ENCODE measurements around the gene ACLY. TPM values are rescaled to one million over a fixed set of nuclear protein-coding genes. Genes with fewer than 3 reads are reported as not detected.
A peak's percentile ranks its signal among the peaks of the same experiment; 100 is the strongest.

The ACLY gene
- total and polyA plus RNA-seq, 2 of the 13 experiments (the other 11 are each of a cell fraction or from before 2014, with no cell fraction given) = 111 to 218 TPM

DNA sequence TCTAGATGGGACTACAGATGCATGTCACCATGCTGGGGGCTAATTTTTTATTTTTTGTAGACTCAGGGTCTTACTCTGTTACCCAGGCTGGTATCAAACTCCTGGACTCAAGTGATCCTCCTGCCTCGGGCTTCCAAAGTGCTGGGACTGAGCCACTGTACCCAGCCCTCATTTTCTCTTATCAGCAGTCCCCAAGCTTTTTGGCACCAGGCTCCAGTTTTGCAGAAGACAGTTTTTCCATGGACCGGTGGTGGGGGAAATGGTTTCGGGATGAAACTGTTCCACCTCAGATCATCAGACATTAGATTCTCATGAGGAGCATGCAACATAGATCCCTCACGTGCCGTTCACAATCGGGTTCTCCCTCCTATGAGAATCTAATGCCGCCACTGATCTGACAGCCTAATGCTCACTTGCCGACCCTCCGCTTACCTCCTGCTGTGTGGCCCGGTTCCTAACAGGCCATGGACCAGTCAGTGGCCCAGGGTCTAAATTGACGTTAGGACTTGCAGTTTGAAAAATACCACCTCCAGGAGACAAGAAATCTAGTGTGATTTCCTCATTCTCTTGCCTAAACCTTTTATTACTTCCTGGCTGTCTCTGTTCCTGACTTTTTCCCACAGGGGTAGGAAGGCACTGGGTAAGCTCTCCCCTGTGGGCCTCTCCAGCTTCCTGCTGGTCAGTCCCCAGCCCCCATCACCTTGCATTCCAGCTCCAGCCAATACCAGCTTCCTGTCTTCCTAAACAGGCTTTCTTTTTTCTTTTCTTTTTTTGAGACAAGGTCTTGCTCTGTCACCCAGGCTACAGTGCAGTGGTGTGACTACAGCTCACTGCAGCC, 38.5 kb upstream of the ACLY start (continued):
- TF ChIP-seq, protein P1, sequence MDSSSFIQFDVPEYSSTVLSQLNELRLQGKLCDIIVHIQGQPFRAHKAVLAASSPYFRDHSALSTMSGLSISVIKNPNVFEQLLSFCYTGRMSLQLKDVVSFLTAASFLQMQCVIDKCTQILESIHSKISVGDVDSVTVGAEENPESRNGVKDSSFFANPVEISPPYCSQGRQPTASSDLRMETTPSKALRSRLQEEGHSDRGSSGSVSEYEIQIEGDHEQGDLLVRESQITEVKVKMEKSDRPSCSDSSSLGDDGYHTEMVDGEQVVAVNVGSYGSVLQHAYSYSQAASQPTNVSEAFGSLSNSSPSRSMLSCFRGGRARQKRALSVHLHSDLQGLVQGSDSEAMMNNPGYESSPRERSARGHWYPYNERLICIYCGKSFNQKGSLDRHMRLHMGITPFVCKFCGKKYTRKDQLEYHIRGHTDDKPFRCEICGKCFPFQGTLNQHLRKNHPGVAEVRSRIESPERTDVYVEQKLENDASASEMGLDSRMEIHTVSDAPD (CRISPR knock-in tag; IDR thresholded peaks at IDR 0.05) = no peak
- TF ChIP-seq, protein P2, sequence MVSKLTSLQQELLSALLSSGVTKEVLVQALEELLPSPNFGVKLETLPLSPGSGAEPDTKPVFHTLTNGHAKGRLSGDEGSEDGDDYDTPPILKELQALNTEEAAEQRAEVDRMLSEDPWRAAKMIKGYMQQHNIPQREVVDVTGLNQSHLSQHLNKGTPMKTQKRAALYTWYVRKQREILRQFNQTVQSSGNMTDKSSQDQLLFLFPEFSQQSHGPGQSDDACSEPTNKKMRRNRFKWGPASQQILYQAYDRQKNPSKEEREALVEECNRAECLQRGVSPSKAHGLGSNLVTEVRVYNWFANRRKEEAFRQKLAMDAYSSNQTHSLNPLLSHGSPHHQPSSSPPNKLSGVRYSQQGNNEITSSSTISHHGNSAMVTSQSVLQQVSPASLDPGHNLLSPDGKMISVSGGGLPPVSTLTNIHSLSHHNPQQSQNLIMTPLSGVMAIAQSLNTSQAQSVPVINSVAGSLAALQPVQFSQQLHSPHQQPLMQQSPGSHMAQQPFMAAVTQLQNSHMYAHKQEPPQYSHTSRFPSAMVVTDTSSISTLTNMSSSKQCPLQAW (CRISPR knock-in tag; IDR thresholded peaks at IDR 0.05) = no peak
- TF ChIP-seq ZNF234 (CRISPR knock-in tag; conservative IDR thresholded peaks at IDR 0.05) (no peak), CREB1 (IDR thresholded peaks at IDR 0.05) (no peak), CREB1 (CRISPR knock-in tag; IDR thresholded peaks at IDR 0.05) (no peak), NR1H2 (CRISPR knock-in tag; IDR thresholded peaks at IDR 0.05; ENCODE audit: borderline replicate concordance, low read depth) (no peak), PHF21A (CRISPR knock-in tag; IDR thresholded peaks at IDR 0.05) (peak; percentile 91), KLF11 (CRISPR knock-in tag; IDR thresholded peaks at IDR 0.05) (no peak), MAF1 (CRISPR knock-in tag; IDR thresholded peaks at IDR 0.05; ENCODE audit: borderline replicate concordance) (no peak), ATF7 (IDR thresholded peaks at IDR 0.05) (no peak), ATF7 (CRISPR knock-in tag; IDR thresholded peaks at IDR 0.05) (no peak), HOXA5 (CRISPR knock-in tag; IDR thresholded peaks at IDR 0.05) (0 out of 2 replicates have a peak, but pooled peaks have one; percentile 39), ZNF263 (CRISPR knock-in tag; IDR thresholded peaks at IDR 0.05) (no peak), CBX2 (IDR thresholded peaks at IDR 0.05; ENCODE audit: low read depth, low read length) (no peak), CBX2 (CRISPR knock-in tag; IDR thresholded peaks at IDR 0.05; ENCODE audit: low read depth) (no peak), HOXA9 (CRISPR knock-in tag; IDR thresholded peaks at IDR 0.05; ENCODE audit: borderline replicate concordance) (no peak), ZNF136 (CRISPR knock-in tag; IDR thresholded peaks at IDR 0.05; ENCODE audit: low read depth) (no peak), HNRNPLL (IDR thresholded peaks at IDR 0.05; ENCODE audit: low read depth, low read length, poor library complexity, severe bottlenecking) (no peak), ZNF180 (CRISPR knock-in tag; IDR thresholded peaks at IDR 0.05; ENCODE audit: borderline replicate concordance, low read depth) (no peak)
- TF ChIP-seq, protein P3, sequence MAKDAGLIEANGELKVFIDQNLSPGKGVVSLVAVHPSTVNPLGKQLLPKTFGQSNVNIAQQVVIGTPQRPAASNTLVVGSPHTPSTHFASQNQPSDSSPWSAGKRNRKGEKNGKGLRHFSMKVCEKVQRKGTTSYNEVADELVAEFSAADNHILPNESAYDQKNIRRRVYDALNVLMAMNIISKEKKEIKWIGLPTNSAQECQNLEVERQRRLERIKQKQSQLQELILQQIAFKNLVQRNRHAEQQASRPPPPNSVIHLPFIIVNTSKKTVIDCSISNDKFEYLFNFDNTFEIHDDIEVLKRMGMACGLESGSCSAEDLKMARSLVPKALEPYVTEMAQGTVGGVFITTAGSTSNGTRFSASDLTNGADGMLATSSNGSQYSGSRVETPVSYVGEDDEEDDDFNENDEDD (CRISPR knock-in tag; IDR thresholded peaks at IDR 0.05; ENCODE audit: borderline replicate concordance) = no peak
- TF ChIP-seq, protein P4, sequence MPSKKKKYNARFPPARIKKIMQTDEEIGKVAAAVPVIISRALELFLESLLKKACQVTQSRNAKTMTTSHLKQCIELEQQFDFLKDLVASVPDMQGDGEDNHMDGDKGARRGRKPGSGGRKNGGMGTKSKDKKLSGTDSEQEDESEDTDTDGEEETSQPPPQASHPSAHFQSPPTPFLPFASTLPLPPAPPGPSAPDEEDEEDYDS (CRISPR knock-in tag; IDR thresholded peaks at IDR 0.05) = peak; percentile 61; the same call in 1 of the 2 replicates
- TF ChIP-seq, protein P5, sequence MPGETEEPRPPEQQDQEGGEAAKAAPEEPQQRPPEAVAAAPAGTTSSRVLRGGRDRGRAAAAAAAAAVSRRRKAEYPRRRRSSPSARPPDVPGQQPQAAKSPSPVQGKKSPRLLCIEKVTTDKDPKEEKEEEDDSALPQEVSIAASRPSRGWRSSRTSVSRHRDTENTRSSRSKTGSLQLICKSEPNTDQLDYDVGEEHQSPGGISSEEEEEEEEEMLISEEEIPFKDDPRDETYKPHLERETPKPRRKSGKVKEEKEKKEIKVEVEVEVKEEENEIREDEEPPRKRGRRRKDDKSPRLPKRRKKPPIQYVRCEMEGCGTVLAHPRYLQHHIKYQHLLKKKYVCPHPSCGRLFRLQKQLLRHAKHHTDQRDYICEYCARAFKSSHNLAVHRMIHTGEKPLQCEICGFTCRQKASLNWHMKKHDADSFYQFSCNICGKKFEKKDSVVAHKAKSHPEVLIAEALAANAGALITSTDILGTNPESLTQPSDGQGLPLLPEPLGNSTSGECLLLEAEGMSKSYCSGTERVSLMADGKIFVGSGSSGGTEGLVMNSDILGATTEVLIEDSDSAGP (CRISPR knock-in tag; IDR thresholded peaks at IDR 0.05; ENCODE audit: borderline replicate concordance) = 0 out of 2 replicates have a peak, but pooled peaks have one; percentile 13
- TF ChIP-seq, protein P6, sequence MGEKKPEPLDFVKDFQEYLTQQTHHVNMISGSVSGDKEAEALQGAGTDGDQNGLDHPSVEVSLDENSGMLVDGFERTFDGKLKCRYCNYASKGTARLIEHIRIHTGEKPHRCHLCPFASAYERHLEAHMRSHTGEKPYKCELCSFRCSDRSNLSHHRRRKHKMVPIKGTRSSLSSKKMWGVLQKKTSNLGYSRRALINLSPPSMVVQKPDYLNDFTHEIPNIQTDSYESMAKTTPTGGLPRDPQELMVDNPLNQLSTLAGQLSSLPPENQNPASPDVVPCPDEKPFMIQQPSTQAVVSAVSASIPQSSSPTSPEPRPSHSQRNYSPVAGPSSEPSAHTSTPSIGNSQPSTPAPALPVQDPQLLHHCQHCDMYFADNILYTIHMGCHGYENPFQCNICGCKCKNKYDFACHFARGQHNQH (CRISPR knock-in tag; IDR thresholded peaks at IDR 0.05) = peak; percentile 61

Measured in HepG2 (cell line).